Brain microvascular endothelial cell (primary cell): ENCODE measurements around the gene POMGNT2.

Experiments
- DNase-seq: peaks from one replicate; pipeline ENCODE4 v3.0.0-alpha.2; 2020
- H3K27ac ChIP-seq: fragments of 250-450 bp; sonication (Bioruptor Pico); 2 replicates; pipeline ENCODE4 v1.5.1; 2020; ENCODE audit warnings: mild to moderate bottlenecking, moderate library complexity
- H3K27me3 ChIP-seq: fragments of 250-450 bp; sonication (Bioruptor Pico); replicated peaks from 2 replicates; pipeline ENCODE4 v1.5.1; 2020; ENCODE audit warnings: mild to moderate bottlenecking
- H3K36me3 ChIP-seq: fragments of 250-450 bp; sonication (Bioruptor Pico); replicated peaks from 2 replicates; pipeline ENCODE4 v1.5.1; 2020; ENCODE audit warnings: mild to moderate bottlenecking
- H3K4me3 ChIP-seq: 2 replicates; pipeline ENCODE4 v1.5.1; 2011; ENCODE audit warnings: low read depth, mild to moderate bottlenecking, control low read depth, low read length, moderate library complexity
- in situ Hi-C: cut with HindIII; loops from 2 replicates; pipeline ENCODE4 v1.10.0; 2017; ENCODE audit warnings: low sequenced_read_pairs, low pct_ligation_motif_present
- TF ChIP-seq, protein P1 (sequence below): IDR thresholded peaks from 2 replicates; pipeline ENCODE4 v1.5.1; 2011; ENCODE audit warnings: low read depth, mild to moderate bottlenecking, moderate library complexity, low read length, control low read depth, inconsistent platforms; ENCODE audit errors: missing control alignments

The POMGNT2 gene

DNA sequence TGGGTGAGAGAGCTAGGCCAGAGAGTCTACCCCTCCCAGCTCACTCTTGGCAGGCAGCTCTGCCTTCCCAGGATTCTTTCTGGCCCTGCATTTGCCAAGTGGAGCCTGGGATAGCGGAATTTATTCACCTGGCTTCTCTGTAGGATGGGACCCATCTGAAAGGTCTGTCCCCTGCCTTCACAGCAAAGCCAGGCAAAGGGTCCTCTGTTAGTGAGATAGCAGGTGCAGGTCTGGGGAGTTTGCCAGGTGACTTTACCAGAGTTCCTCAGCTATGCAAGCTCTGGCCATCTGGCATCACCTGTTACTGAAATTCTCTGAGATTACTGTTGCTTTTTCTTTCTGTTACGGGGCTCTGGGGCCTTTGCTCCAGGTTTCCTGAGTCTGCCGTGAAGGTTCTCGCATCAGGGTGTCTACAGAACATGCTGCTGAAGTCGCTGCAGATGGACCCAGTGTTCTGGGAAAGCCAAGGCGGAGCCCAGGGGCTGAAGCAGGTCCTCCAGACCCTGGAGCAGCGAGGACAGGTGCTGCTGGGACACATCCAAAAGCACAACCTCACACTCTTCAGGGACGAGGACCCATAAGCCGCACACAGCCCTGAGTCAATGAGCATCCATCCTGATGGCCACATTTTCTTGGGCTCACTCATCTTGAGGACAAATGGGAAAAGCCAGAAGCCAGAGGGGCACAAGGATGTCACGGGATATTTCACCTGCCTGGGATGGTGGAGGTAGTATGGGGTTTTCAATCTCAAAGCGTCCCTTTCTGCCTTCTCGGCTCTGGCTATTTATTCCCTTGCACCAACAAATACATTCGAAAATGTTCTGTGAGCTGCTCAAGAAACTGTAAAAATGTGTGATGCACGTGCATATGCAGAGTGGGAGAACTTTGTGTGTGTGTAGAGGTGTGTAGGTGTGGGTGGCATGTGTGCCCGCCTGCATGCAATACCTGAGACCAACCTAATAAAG is 49.8 kb downstream of the POMGNT2 start:
- TF ChIP-seq, protein P1, sequence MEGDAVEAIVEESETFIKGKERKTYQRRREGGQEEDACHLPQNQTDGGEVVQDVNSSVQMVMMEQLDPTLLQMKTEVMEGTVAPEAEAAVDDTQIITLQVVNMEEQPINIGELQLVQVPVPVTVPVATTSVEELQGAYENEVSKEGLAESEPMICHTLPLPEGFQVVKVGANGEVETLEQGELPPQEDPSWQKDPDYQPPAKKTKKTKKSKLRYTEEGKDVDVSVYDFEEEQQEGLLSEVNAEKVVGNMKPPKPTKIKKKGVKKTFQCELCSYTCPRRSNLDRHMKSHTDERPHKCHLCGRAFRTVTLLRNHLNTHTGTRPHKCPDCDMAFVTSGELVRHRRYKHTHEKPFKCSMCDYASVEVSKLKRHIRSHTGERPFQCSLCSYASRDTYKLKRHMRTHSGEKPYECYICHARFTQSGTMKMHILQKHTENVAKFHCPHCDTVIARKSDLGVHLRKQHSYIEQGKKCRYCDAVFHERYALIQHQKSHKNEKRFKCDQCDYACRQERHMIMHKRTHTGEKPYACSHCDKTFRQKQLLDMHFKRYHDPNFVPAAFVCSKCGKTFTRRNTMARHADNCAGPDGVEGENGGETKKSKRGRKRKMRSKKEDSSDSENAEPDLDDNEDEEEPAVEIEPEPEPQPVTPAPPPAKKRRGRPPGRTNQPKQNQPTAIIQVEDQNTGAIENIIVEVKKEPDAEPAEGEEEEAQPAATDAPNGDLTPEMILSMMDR: no peak
- no peak for DNase-seq
- no peaks in the 10 kb centered on the region for H3K27me3 ChIP-seq
- H3K4me3 ChIP-seq: no peak overlapping the region
- no peaks in the 10 kb centered on the region for H3K36me3 ChIP-seq
- H3K27ac ChIP-seq: no peak overlapping the region
- in situ Hi-C loops: no loop called here

DNA sequence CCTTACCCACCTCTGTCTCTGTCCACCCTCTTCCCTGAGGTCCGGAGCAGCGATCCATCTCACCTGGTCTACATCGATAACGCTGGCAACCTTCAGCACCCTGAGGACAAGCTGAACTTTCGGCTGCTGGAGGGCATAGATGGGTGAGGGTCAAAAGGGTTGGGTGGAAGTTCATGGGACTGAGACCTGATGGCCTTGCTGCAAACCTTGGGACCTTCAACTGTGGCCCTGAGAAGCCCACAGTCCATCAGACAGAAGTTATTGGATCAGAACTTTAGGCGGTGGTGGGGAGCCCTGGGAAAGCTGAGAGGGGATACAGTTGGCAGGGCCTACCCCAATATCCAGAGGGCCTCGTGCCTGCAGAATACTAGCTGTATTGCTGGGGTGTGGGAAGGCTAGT is 50.5 kb downstream of the POMGNT2 start:
- Histone ChIP-seq H3K36me3 (no peaks in the 10 kb centered on the region), H3K27me3 (no peaks in the 10 kb centered on the region), H3K27ac (no peak overlapping the region), H3K4me3 (no peak overlapping the region)
- TF ChIP-seq, protein P1: no peak
- in situ Hi-C loops: no loop called here
- no peak for DNase-seq

DNA sequence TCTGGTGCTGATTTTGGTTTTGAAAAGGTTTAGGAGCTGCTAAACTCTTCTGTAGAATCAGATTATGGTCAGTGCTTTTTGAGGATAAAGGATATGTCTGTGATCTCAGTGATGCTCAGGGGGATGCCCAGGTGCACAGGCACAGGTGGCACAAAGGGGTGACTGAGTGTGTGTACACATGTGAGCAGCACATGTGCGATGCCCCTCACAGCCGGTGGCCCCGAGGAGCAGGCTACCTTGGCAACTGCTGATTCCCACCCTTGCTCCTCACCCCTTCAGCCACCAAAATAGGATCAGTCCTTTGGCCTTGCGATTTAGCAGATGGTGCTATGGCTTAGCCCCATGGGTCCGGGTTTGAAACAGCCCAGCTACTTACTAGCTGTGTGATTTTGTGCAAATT is 51.1 kb downstream of the POMGNT2 start:
- Histone ChIP-seq H3K27ac (no peak overlapping the region), H3K4me3 (no peak overlapping the region), H3K36me3 (no peaks in the 10 kb centered on the region), H3K27me3 (no peaks in the 10 kb centered on the region)
- in situ Hi-C loops: no loop called here
- no peak for DNase-seq
- TF ChIP-seq, protein P1: no peak

DNA sequence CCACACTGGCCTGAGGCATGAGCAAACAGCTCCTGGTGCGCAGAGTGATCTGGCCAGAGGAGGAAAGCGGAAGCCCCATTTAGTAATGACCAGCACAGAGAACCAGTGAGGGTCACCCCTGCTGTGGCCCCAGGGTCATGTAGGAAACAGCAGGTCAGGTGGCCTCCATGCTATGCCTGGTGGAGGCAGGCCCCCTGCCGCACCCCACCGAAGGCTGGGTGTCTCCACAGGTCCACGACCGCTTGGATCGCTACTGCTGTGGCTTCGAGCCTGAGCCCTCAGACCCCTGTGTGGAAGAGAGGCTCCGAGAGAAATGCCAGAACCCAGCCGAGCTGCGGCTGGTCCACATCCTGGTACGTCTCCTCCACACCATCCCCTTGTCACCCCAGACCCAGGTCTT is 52.6 kb downstream of the POMGNT2 start:
- no peak for DNase-seq
- TF ChIP-seq, protein P1: no peak
- Histone ChIP-seq H3K36me3 (no peaks in the 10 kb centered on the region), H3K27me3 (no peaks in the 10 kb centered on the region), H3K27ac (no peak overlapping the region), H3K4me3 (no peak overlapping the region)
- in situ Hi-C loops: no loop called here

DNA sequence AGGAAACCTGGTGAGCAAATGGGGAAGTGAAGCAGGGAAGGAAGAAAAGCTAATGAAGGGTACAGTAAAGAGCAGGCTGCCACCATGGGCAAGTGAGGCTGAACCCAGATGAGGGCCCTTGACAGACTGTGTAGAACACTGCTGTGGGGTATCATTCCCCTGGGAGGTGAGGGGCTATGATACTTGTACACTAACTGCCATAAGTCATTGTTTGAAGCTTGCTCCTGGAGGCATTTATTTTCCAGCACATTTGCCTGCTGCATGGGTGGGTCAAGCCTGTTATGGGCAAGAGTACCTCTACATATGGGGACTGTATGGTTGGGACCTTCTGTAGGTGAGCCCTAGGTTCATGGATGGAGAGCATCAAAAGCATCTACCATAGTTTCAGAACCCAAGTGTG is 57.4 kb downstream of the POMGNT2 start:
- Histone ChIP-seq H3K4me3 (no peak overlapping the region), H3K27ac (no peak overlapping the region), H3K27me3 (no peaks in the 10 kb centered on the region), H3K36me3 (no peaks in the 10 kb centered on the region)
- DNase-seq: no peak
- TF ChIP-seq, protein P1: no peak
- in situ Hi-C loops: no loop called here
